H1 (cell line): ENCODE data around the gene BASP1. TPM values are rescaled to one million over a fixed set of nuclear protein-coding genes. Genes with fewer than 3 reads are reported as not detected.
A peak's percentile ranks its signal among the peaks of the same experiment; 100 is the strongest.

Experiments
- CTCF ChIA-PET: fragments of 300-600 bp; sonication (Branson Sonifier 250); formaldehyde crosslinking; loops from one replicate; lab custom pipeline; 2021; ENCODE audit not compliant: partially characterized antibody; lab: Charles Lee
- POLR2A ChIA-PET: fragments of 300-600 bp; sonication (Branson Sonifier 250); formaldehyde crosslinking; loops from one replicate; lab custom pipeline; 2021; ENCODE audit warnings: inconsistent platforms; ENCODE audit not compliant: partially characterized antibody; lab: Charles Lee
- DNase-seq, 2 experiments: peaks; one replicate each; pipeline versions ENCODE4 v3.0.0 to v3.0.0-alpha.2; 2010 to 2022; ENCODE audit warnings: low spot score in 2 of 2, low read depth in 1 of 2, mixed read lengths in 1 of 2
- FAIRE-seq: peaks from 2 replicates; lab custom pipeline; 2011; peaks lifted over from hg19 to GRCh38; lab: Jason Lieb, UNC
- H2AFZ ChIP-seq: 2 replicates; pipeline ENCODE4 v1.8.1; 2012; ENCODE audit warnings: low read length, inconsistent platforms
- H2AK5ac ChIP-seq: 2 replicates; pipeline ENCODE4 v1.6.1; 2013; ENCODE audit warnings: low read depth, low read length
- H2BK120ac ChIP-seq: replicated peaks from 2 replicates; pipeline ENCODE3; 2013; ENCODE audit warnings: low read depth, low read length, inconsistent platforms
- H2BK12ac ChIP-seq: 2 replicates; pipeline ENCODE4 v1.6.1; 2013; ENCODE audit warnings: low read depth, low read length
- H2BK15ac ChIP-seq: 2 replicates; pipeline ENCODE4 v1.6.1; 2013; ENCODE audit warnings: low read length
- H2BK20ac ChIP-seq: 2 replicates; pipeline ENCODE4 v1.6.1; 2013; ENCODE audit warnings: low read length
- H2BK5ac ChIP-seq: 2 replicates; pipeline ENCODE4 v1.6.1; 2013; ENCODE audit warnings: low read depth, low read length
- H3K14ac ChIP-seq: 2 replicates; pipeline ENCODE4 v1.6.1; 2013; ENCODE audit warnings: inconsistent platforms; ENCODE audit not compliant: insufficient read length
- H3K18ac ChIP-seq: 2 replicates; pipeline ENCODE4 v1.6.1; 2013; ENCODE audit warnings: low read length; ENCODE audit errors: extremely low read depth
- H3K23ac ChIP-seq: 2 replicates; pipeline ENCODE4 v1.6.1; 2013; ENCODE audit warnings: inconsistent platforms; ENCODE audit not compliant: insufficient read length
- H3K23me2 ChIP-seq: 2 replicates; pipeline ENCODE4 v1.6.1; 2013; ENCODE audit warnings: low read depth, low read length
- H3K27ac ChIP-seq: 2 replicates; pipeline ENCODE4 v1.6.1; 2011; ENCODE audit warnings: low read depth, low read length, inconsistent platforms
- H3K27me3 ChIP-seq, 4 experiments: replicated peaks in 1 of 4; 1 replicate in 1 of 4; 2 replicates in 3 of 4; pipeline versions ENCODE4 v1.6.1 to v1.8.1; 2011 to 2013; ENCODE audit warnings: low read length in 3 of 4, mild to moderate bottlenecking in 3 of 4, inconsistent platforms in 2 of 4, mixed read lengths in 2 of 4, moderate library complexity in 1 of 4; ENCODE audit not compliant: control insufficient read depth in 3 of 4, insufficient read depth in 3 of 4; ENCODE audit errors: extremely low read depth in 1 of 4
- H3K36me3 ChIP-seq, 4 experiments: 2 replicates each; pipeline versions ENCODE4 v1.6.1 to v1.8.1; 2011 to 2013; ENCODE audit warnings: mild to moderate bottlenecking in 4 of 4, low read length in 3 of 4, moderate library complexity in 2 of 4, control low read depth in 1 of 4, inconsistent platforms in 1 of 4; ENCODE audit not compliant: insufficient read depth in 4 of 4, control insufficient read depth in 2 of 4
- H3K4ac ChIP-seq: replicated peaks from 2 replicates; pipeline ENCODE3; 2013; ENCODE audit warnings: low read length, low read depth, mixed read lengths, inconsistent platforms; ENCODE audit not compliant: insufficient read length
- H3K4me1 ChIP-seq, 4 experiments: replicated peaks in 1 of 4; 1 replicate in 1 of 4; 2 replicates in 3 of 4; pipeline versions ENCODE4 v1.6.1 to v1.8.1; 2011 to 2013; ENCODE audit warnings: low read length in 3 of 4, inconsistent platforms in 2 of 4, mixed read lengths in 1 of 4; ENCODE audit not compliant: insufficient read depth in 4 of 4, control insufficient read depth in 3 of 4
- H3K4me2 ChIP-seq, 2 experiments: 2 replicates each; pipeline versions ENCODE4 v1.6.1 to v1.8.1; 2011 to 2013; ENCODE audit warnings: low read depth in 2 of 2, low read length in 2 of 2, control low read depth in 1 of 2, inconsistent platforms in 1 of 2, mild to moderate bottlenecking in 1 of 2; ENCODE audit not compliant: insufficient read depth in 1 of 2
- H3K4me3 ChIP-seq, 4 experiments: fragments of 200-600, 300-600 bp in 1 of 4; sonication (generic), shearing (Covaris generic), sonication (Bioruptor Twin) in 1 of 4; 2 replicates each; pipeline versions ENCODE4 v1.5.1 to v1.8.1; 2011 to 2016; ENCODE audit warnings: low read length in 4 of 4, low read depth in 3 of 4, control low read depth in 2 of 4, inconsistent platforms in 2 of 4, mild to moderate bottlenecking in 2 of 4, mixed read lengths in 1 of 4, moderate library complexity in 1 of 4; ENCODE audit not compliant: insufficient read depth in 2 of 4; ENCODE audit errors: extremely low read depth in 1 of 4
- H3K56ac ChIP-seq: replicated peaks from 2 replicates; pipeline ENCODE3; 2013; ENCODE audit warnings: low read depth, mild to moderate bottlenecking, mixed read lengths, low read length, inconsistent platforms; ENCODE audit not compliant: insufficient read length
- H3K79me1 ChIP-seq: 2 replicates; pipeline ENCODE4 v1.6.1; 2013; ENCODE audit warnings: low read depth, low read length, control low read depth
- H3K79me2 ChIP-seq, 2 experiments: 2 replicates each; pipeline versions ENCODE4 v1.6.1 to v1.8.1; 2012 to 2013; ENCODE audit warnings: low read length in 2 of 2, mild to moderate bottlenecking in 2 of 2, inconsistent platforms in 1 of 2; ENCODE audit not compliant: insufficient read depth in 2 of 2, control insufficient read depth in 1 of 2
- H3K9ac ChIP-seq, 4 experiments: replicated peaks in 1 of 4; 1 replicate in 1 of 4; 2 replicates in 3 of 4; pipeline versions ENCODE4 v1.6.1 to v1.8.1; 2011 to 2013; ENCODE audit warnings: low read depth in 3 of 4, low read length in 3 of 4, control low read depth in 2 of 4, mild to moderate bottlenecking in 2 of 4, moderate library complexity in 2 of 4, inconsistent platforms in 1 of 4; ENCODE audit errors: extremely low read depth in 1 of 4
- H3K9me3 ChIP-seq, 2 experiments: 2 replicates each; pipeline versions ENCODE4 v1.6.1 to v1.8.1; 2012 to 2013; ENCODE audit warnings: mild to moderate bottlenecking in 2 of 2, moderate library complexity in 2 of 2, control low read depth in 1 of 2, inconsistent platforms in 1 of 2, low read depth in 1 of 2, low read length in 1 of 2, mixed read lengths in 1 of 2; ENCODE audit not compliant: insufficient read depth in 2 of 2
- H4K20me1 ChIP-seq, 2 experiments: replicated peaks in 1 of 2; 2 replicates each; pipeline versions ENCODE3 to v1.8.1; 2011 to 2013; ENCODE audit warnings: inconsistent platforms in 2 of 2, low read length in 2 of 2, mild to moderate bottlenecking in 1 of 2; ENCODE audit not compliant: insufficient read depth in 2 of 2, control insufficient read depth in 1 of 2
- H4K5ac ChIP-seq: 2 replicates; pipeline ENCODE4 v1.6.1; 2013; ENCODE audit warnings: low read length, low read depth, mixed read lengths, inconsistent platforms; ENCODE audit not compliant: insufficient read length
- H4K8ac ChIP-seq: 2 replicates; pipeline ENCODE4 v1.8.0; 2013; ENCODE audit warnings: mild to moderate bottlenecking, moderate library complexity, low read length, inconsistent platforms; ENCODE audit not compliant: insufficient read depth; ENCODE audit errors: extremely low read depth
- H4K91ac ChIP-seq: replicated peaks from 2 replicates; pipeline ENCODE3; 2013; ENCODE audit warnings: low read length, mixed read lengths, inconsistent platforms; ENCODE audit not compliant: insufficient read length
- ASH2L ChIP-seq: fragments of 200-600, 300-600 bp; sonication (generic); IDR thresholded peaks from one replicate; pipeline ENCODE4 v1.7.1; 2017; ENCODE audit warnings: low read length
- CHD1 ChIP-seq: IDR thresholded peaks from 2 replicates; pipeline ENCODE4 v1.6.1; 2012; ENCODE audit warnings: low read depth, low read length, improper control_type of control experiment
- KDM1A ChIP-seq: fragments of 200-600, 300-600 bp; sonication (generic); IDR thresholded peaks from 2 replicates; pipeline ENCODE4 v1.7.1; 2016; ENCODE audit warnings: mild to moderate bottlenecking, low read length, borderline replicate concordance
- KDM4A ChIP-seq: IDR thresholded peaks from one replicate; pipeline ENCODE4 v1.7.1; 2012; ENCODE audit warnings: low read depth, mild to moderate bottlenecking, moderate library complexity, low read length, inconsistent platforms; ENCODE audit not compliant: severe bottlenecking
- RBBP5 ChIP-seq: IDR thresholded peaks from 2 replicates; pipeline ENCODE4 v1.7.1; 2012; ENCODE audit warnings: low read depth, mild to moderate bottlenecking, inconsistent platforms, low read length, moderate library complexity, borderline replicate concordance
- TAF1 ChIP-seq: IDR thresholded peaks from 2 replicates; pipeline ENCODE4 v1.6.1; 2011; ENCODE audit warnings: mild to moderate bottlenecking, low read depth, low read length
- TCF12 ChIP-seq: IDR thresholded peaks from 2 replicates; pipeline ENCODE4 v1.6.1; 2011; ENCODE audit warnings: low read depth, mild to moderate bottlenecking, low read length
- WGBS, 2 experiments: shearing (Covaris generic) in 1 of 2; methylation state at CpG; one replicate each; pipeline versions ENCODE4 v1.1.6 to v1.1.7; 2013 to 2015; ENCODE audit warnings: low lambda C conversion rate in 2 of 2, mixed read lengths in 2 of 2, inconsistent platforms in 1 of 2, low coverage in 1 of 2, missing lambda C conversion rate in 1 of 2; ENCODE audit not compliant: insufficient replicate concordance in 2 of 2, insufficient coverage in 1 of 2, insufficient read length in 1 of 2; ENCODE audit errors: extremely low coverage in 1 of 2, missing lambda C conversion rate in 1 of 2; 5-methylcytosine and 5-hydroxymethylcytosine counted together
- polyA plus RNA-seq, 7 experiments: library from polyadenylated mRNA; depleted of rRNA in 3 of 7; stranded (reverse) in 5 of 7; unstranded in 2 of 7; fragments of >200 nt in 5 of 7; fragments of 200-250 nt in 2 of 7; gene quantifications; 1 replicate in 5 of 7; 2 replicates in 1 of 7; 4 replicates in 1 of 7; pipeline versions ENCODE4 v1.2.1 to v1.2.3, GENCODE V29; 2011 to 2013; ENCODE audit warnings: missing spikeins in 2 of 7, mixed read lengths in 2 of 7
- total RNA-seq: library from RNA; stranded (reverse); fragmentation: NEBNext Ultra II Directional; extraction: Animal tissue kit (Norgen Biotek cat#: 25700); gene quantifications from 2 replicates; pipeline ENCODE4 v1.2.1, GENCODE V29; 2021
- TF ChIP-seq, protein P1 (sequence below): IDR thresholded peaks from 2 replicates; pipeline ENCODE4 v1.6.1; 2012; ENCODE audit warnings: low read length, inconsistent platforms
- TF ChIP-seq, protein P2 (sequence below): IDR thresholded peaks from 2 replicates; pipeline ENCODE4 v1.6.1; 2012; ENCODE audit warnings: inconsistent platforms

The BASP1 gene
- total and polyA plus RNA-seq, 2 of the 8 experiments (the other 6 are each of a cell fraction or from before 2014, with no cell fraction given) = 95.2 to 104 TPM

DNA sequence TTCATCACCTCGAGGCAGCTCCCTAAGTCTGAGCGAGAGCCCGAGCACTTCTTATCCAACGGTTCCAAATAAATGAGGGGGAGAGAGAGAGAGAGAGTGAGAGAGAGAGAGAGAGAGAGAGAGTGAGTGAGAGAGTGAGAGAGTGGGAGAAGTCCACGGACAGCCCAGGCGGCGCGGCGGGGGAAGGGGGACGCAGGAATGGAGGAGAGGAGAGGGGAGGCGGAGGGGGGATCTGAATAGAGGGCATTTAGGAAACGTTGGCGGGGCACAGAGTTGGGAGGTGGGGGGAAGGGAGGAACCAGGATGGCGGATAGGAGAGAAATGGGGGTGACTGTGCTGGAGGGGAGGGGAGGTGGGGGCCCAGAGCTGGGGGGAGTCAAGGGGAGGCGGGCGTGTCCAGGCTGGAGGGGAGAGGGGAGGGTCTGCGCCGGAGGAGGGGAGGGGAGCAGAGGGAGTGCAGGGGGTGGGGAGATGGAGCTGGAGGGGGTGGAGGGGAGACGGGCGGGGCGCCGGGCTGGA lies 398 bp upstream of the BASP1 start:
- Histone ChIP-seq H3K9ac (peak overlapping the region in 2 of 4 experiments; percentile 23 to 25; a peak in 1 of 7 replicates), H2BK15ac (0 out of 2 replicates have a peak overlapping the region, but pooled peaks have one; percentile 34), H3K18ac (peak overlapping the region; percentile 75; the same call in 1 of the 2 replicates), H3K27ac (no peak overlapping the region), H3K23ac (no peak overlapping the region), H2AK5ac (no peak overlapping the region), H3K79me1 (0 out of 2 replicates have a peak, but pooled peaks cover 2% of the 10 kb centered on the region), H4K8ac (no peak overlapping the region), H3K79me2 (peaks cover 9 to 39% of the 10 kb centered on the region in 2 experiments), H3K36me3 (peaks cover 0 to 4% (median 0%) of the 10 kb centered on the region in 4 experiments; a peak in 1 of 8 replicates), H4K5ac (no peak overlapping the region), H3K14ac (no peak overlapping the region), H3K4me1 (peaks cover 2 to 11% (median 5%) of the 10 kb centered on the region in 4 experiments; a peak in 4 of 7 replicates), H4K20me1 (peaks cover 6 to 15% of the 10 kb centered on the region in 2 experiments), H3K4me2 (peak overlapping the region; percentile 44 to 86), H4K91ac (peak overlapping the region; percentile 40), H3K27me3 (no peaks in the 10 kb centered on the region), H3K9me3 (no peaks in the 10 kb centered on the region), H2BK5ac (peak overlapping the region; percentile 37; the same call in 1 of the 2 replicates), H3K4me3 (peak overlapping the region; percentile 55 to 97 (median 80)), H2AFZ (peak overlapping the region; percentile 90; the same call in 1 of the 2 replicates), H3K4ac (peak overlapping the region; percentile 65), H2BK120ac (no peak overlapping the region), H3K56ac (peak overlapping the region; percentile 70), H3K23me2 (peaks cover 12% of the 10 kb centered on the region; the same call in 1 of the 2 replicates), H2BK12ac (no peak overlapping the region), H2BK20ac (no peak overlapping the region)
- CTCF ChIA-PET = interaction anchor here (0.7 to 4.8 kb wide), 20 partner anchors 9 to 1091 kb away, joined by 3 to 30 read pairs (median 4); no protein-coding TSS in a partner anchor
- no peak for FAIRE-seq
- 0% methylated on average over 3 of the region's 22 CpGs; no CpG with 5 or more reads in 1 of the 2 experiments for WGBS, 2 experiments
- no peak for DNase-seq
- POLR2A ChIA-PET = interaction anchor here (1.0 to 2.7 kb wide), 2 partner anchors 120 to 185 kb away, joined by 5 to 14 read pairs; no protein-coding TSS in a partner anchor
- TF ChIP-seq KDM1A (no peak), KDM4A (peak; percentile 21), TAF1 (no peak; the same call in 1 of the 2 replicates), CHD1 (no peak), ASH2L (peak; percentile 96), RBBP5 (0 out of 2 replicates have a peak, but pooled peaks have one; percentile 17), TCF12 (no peak)
- TF ChIP-seq, protein P1, sequence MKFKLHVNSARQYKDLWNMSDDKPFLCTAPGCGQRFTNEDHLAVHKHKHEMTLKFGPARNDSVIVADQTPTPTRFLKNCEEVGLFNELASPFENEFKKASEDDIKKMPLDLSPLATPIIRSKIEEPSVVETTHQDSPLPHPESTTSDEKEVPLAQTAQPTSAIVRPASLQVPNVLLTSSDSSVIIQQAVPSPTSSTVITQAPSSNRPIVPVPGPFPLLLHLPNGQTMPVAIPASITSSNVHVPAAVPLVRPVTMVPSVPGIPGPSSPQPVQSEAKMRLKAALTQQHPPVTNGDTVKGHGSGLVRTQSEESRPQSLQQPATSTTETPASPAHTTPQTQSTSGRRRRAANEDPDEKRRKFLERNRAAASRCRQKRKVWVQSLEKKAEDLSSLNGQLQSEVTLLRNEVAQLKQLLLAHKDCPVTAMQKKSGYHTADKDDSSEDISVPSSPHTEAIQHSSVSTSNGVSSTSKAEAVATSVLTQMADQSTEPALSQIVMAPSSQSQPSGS = 0 out of 2 replicates have a peak, but pooled peaks have one; percentile 15
- TF ChIP-seq, protein P2, sequence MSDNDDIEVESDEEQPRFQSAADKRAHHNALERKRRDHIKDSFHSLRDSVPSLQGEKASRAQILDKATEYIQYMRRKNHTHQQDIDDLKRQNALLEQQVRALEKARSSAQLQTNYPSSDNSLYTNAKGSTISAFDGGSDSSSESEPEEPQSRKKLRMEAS = no peak
